Measurements from ENCODE around the gene SNAP91. TPM values are rescaled to one million over a fixed set of nuclear protein-coding genes. Genes with fewer than 3 reads are reported as not detected.

Gene SNAP91
- total RNA-seq, 1 donor = 0.36 TPM

DNA sequence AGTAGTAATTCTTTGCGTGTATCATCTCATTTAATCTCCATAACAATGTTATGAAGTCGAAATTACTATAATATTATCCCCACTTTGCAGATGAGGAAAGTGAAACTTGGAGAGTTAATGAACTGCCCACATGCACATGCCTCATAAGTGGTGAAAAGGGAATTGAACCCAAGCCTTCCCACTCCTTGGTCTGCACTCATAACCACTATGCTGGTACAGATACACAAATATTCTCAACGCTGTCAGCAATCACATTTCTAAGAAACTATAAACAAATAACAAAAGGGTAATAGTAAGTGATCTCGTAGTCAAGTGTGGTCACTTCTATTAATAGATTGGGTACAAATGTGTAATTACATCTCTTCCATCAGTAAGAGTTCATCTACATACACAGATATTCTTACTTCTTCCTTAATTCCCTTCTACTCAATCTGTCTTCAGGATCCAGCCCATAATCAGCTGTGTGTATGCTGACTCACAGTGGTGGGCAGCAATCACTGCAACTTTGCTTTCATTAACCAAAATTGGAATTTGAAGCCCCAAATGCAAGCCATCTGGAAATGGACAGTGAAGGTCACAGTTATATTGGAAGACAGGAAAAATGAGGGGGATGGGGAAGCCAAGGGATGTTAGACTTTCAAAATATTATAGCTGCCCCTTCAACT is 190.0 kb downstream of the SNAP91 start:
- TF ChIP-seq CTCF (IDR thresholded peaks at IDR 0.05; ENCODE audit: insufficient read depth, low read length) = peak; percentile 58
- H3K4me3 ChIP-seq (ENCODE audit: low read depth, low read length) = no peak overlapping the region
- DNase-seq (ENCODE audit: low read depth) = peak; percentile 49

- no peak for DNase-seq (ENCODE audit: low read depth)
- H3K4me3 ChIP-seq (ENCODE audit: low read depth, low read length) = no peak overlapping the region
- TF ChIP-seq CTCF (IDR thresholded peaks at IDR 0.05; ENCODE audit: insufficient read depth, low read length) = no peak
Measured at GRCh38 chr6:83517500-83517899, 191.4 kb downstream of the SNAP91 start.

DNA sequence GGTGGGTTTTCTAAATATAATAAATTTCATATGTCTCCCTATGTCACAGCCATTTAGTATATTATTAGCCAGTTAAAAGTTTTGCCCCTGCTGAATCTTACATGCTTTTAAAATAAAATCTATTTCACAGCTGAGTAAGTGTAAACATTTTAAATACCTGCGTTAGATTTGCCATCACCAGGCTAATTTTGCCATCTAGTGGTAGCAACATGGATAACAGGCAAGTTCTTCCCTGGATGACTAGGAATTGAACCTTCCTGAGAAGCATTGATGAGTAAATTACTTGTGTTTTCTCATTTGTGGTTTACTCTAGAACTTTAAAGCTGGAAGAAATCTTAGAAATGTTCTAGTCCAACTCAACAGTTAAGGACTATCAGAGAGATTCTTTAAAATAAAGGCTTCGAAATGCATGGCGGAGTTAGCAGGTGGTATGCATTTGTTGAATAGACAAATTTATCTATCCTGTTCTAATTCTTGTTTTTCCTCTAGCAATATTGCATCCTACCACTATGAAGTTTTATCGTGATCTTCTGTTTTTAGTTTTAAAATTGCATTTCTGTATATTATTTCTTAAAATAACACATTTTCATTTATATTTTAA is 193.9 kb downstream of the SNAP91 start:
- TF ChIP-seq CTCF (IDR thresholded peaks at IDR 0.05; ENCODE audit: insufficient read depth, low read length) = peak; percentile 83
- no peak overlapping the region for H3K4me3 ChIP-seq (ENCODE audit: low read depth, low read length)
- DNase-seq (ENCODE audit: low read depth) = peak; percentile 84

GRCh38 chr6:83514466-83514865 is 194.4 kb downstream of the SNAP91 start:
- TF ChIP-seq CTCF (IDR thresholded peaks at IDR 0.05; ENCODE audit: insufficient read depth, low read length) = no peak
- no peak for DNase-seq (ENCODE audit: low read depth)
- H3K4me3 ChIP-seq (ENCODE audit: low read depth, low read length) = no peak overlapping the region

- TF ChIP-seq CTCF (IDR thresholded peaks at IDR 0.05; ENCODE audit: insufficient read depth, low read length) = peak; percentile 77
- peak; percentile 40 for DNase-seq (ENCODE audit: low read depth)
Measured at GRCh38 chr6:83511901-83512681, 196.8 kb downstream of the SNAP91 start, which contains the start of gene PRSS35. TSS of gene PRSS35 (plus strand) at chr6:83512534. CDS start at chr6:83523442, 10,908 bp downstream.

GRCh38 chr6:83511266-83511665 is 197.6 kb downstream of the SNAP91 start:
- DNase-seq (ENCODE audit: low read depth) = no peak
- H3K4me3 ChIP-seq (ENCODE audit: low read depth, low read length) = no peak overlapping the region
- no peak for TF ChIP-seq CTCF (IDR thresholded peaks at IDR 0.05; ENCODE audit: insufficient read depth, low read length)

More at GRCh38 chr6:83511901-83512681, 196.8 kb downstream of the SNAP91 start, which contains the start of gene PRSS35:
- peak within 1 kb of the TSS; percentile 60 for H3K4me3 ChIP-seq (ENCODE audit: low read depth, low read length)
